ENCODE data around the gene ZNF280B. TPM values are rescaled to one million over a fixed set of nuclear protein-coding genes. Genes with fewer than 3 reads are reported as not detected.
"Not testable (repeated sequence)": the region's sequence is repeated elsewhere in the genome, so short reads cannot be mapped to it uniquely, and the experiment has no call there.

The ZNF280B gene
- total RNA-seq, 2 experiments from 2014 or later = 2.4 to 2.7 TPM

DNA sequence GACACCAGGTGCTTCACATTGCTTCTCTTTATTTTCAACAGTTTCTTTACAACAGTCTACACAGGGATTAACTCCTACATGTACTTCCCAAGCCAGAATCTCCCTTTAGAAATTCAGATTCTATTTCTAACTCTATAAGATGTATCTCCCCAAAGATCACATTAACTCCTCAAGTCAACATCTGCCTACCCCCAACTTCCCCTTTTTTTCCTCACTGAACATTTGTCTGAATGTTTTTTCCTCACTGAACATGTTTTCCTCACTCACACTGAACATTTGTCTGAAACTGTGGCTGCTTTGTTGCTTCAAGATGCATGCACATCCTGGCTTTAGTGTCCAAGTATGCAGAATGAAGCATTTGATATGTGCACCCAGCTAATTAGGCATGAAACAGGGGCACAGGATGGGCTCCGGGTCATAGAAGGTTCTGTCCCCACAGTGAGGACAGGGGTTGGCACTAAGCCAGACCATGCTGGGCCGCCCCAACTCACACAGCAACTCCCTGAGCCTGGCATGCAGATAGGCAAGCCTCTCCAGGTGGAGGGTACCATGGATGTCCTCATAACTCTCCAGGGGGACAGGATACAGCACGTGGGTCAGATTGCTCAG lies 39.3 kb upstream of the ZNF280B start:
- no peaks in the 10 kb centered on the region for H3K4me1 Mint-ChIP-seq
- no peaks in the 10 kb centered on the region for H3K9me3 Mint-ChIP-seq (ENCODE audit: low read depth)
- CTCF ChIA-PET = interaction anchor here (2.2 kb wide), 1 partner anchor 11 kb away, joined by 9 read pairs; the partner anchor contains the start of gene PRAME
- DNase-seq = no peak
- ATAC-seq = no peak
- peaks cover 14% of the 10 kb centered on the region for H3K27me3 Mint-ChIP-seq
- H3K27ac Mint-ChIP-seq = no peak overlapping the region
- H3K36me3 Mint-ChIP-seq = no peaks in the 10 kb centered on the region
- no peak overlapping the region for H3K4me3 Mint-ChIP-seq

DNA sequence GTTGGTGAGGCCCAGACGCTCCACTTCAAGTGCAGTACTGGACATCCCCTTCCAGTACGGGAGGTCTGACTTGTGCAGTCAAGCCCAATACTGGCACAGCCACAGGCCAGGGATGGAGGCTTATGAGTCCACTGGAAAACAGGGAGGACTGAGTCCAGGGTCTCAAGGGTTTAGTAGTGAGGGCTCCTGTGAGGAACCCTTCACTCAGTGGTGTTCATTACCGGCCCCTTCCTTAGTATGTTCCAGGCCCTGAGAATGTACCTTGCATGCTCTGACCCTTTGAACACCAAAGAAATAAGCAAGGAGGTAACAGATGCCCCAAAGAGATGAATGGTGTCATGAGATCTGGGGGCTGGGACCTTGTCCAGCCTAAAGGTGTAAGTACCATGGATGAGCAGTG lies 38.7 kb upstream of the ZNF280B start:
- no peak for ATAC-seq
- Mint-ChIP-seq H3K27me3 (peaks cover 14% of the 10 kb centered on the region), H3K4me3 (no peak overlapping the region), H3K4me1 (no peaks in the 10 kb centered on the region), H3K9me3 (ENCODE audit: low read depth) (no peaks in the 10 kb centered on the region), H3K36me3 (no peaks in the 10 kb centered on the region), H3K27ac (no peak overlapping the region)
- CTCF ChIA-PET = no interaction called here
- no peak for DNase-seq

DNA sequence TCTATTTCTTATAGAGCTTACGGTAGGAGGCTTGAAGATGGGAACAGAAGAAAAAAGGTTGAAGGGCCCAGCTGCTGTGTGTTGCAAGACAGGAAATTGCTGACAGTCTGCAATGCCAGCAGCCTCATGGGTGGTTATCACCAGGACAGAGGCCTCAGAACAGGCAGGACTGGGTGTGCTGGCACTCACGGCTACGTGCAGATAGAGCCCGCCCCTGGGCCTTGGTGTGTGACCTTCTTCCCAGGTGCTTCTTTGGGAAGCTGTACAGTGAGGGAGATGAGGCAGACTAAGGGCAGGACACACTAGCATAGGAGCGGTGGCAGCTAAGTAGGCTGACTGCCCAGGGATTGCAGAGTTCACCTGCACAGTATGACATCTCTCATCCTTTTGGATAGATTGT lies 37.9 kb upstream of the ZNF280B start:
- H3K27ac Mint-ChIP-seq = no peak overlapping the region
- CTCF ChIA-PET = no interaction called here
- H3K4me3 Mint-ChIP-seq = no peak overlapping the region
- ATAC-seq (no peak), DNase-seq (no peak)
- no peaks in the 10 kb centered on the region for H3K36me3 Mint-ChIP-seq
- peaks cover 14% of the 10 kb centered on the region for H3K27me3 Mint-ChIP-seq
- H3K9me3 Mint-ChIP-seq (ENCODE audit: low read depth) = no peaks in the 10 kb centered on the region
- no peaks in the 10 kb centered on the region for H3K4me1 Mint-ChIP-seq

DNA sequence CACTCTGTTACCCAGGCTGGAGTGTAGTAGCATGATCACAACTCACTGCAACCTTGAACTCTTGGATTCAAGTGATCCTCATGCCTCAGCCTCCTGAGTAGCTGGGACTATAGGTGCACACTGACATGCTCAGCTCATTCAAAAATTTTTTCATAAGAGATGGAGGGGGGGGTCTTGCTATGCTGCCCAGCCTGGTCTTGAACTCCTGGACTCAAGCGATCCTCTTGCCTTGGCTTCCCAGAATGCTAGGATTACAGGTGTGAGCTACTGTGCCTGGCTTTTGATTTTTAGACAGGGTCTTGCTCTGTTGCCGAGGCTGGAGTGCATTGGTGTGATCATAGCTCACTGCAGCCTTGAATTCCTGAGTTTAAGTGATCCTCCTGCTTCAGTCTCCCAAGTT lies 36.5 kb upstream of the ZNF280B start:
- H3K27me3 Mint-ChIP-seq = peaks cover 15% of the 10 kb centered on the region
- H3K4me3 Mint-ChIP-seq = no peak overlapping the region
- ATAC-seq = no peak
- H3K9me3 Mint-ChIP-seq (ENCODE audit: low read depth) = no peaks in the 10 kb centered on the region
- no peak for DNase-seq
- H3K27ac Mint-ChIP-seq = no peak overlapping the region
- no peaks in the 10 kb centered on the region for H3K4me1 Mint-ChIP-seq
- H3K36me3 Mint-ChIP-seq = no peaks in the 10 kb centered on the region
- CTCF ChIA-PET = no interaction called here

DNA sequence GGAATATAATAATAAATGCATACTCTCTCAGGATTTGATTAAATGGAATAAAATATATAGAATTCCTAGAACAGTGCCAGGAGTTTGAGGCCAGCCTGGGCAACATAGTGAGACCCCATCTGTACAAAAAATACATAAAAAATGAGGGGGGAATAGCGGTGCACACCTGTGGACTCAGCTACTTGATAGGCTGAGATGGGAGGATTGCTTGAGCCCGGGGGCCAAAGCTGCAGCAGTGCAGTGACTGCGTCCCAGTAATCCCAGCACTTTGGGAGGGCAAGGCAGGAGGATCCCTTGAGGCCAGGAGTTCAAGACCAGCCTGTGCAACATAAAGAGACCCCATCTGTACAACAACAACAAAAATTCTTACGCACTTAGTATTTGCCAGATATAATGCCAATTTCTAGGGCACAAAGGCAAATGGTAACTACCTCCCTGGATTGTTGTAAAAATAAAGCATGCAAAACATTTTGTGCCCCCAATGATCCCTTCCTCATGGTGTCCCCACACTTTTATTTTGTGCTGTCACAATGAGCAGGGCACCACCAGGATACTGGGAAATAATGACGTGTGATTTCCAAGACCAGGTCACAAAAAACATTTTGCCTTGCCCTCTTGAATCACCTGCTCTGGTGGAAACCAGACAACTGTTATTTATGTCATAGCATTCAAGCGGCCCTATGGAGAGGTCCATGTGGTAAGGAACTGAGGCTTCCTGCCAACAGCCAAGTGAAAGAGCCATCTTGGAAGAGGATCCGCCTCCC lies 29.9 kb upstream of the ZNF280B start:
- no peak for ATAC-seq
- H3K4me3 Mint-ChIP-seq = no peak overlapping the region
- no peak overlapping the region for H3K27ac Mint-ChIP-seq
- no peak for DNase-seq
- CTCF ChIA-PET = no interaction called here
- H3K27me3 Mint-ChIP-seq = peaks cover 19% of the 10 kb centered on the region
- H3K4me1 Mint-ChIP-seq = no peaks in the 10 kb centered on the region
- H3K9me3 Mint-ChIP-seq (ENCODE audit: low read depth) = no peaks in the 10 kb centered on the region
- H3K36me3 Mint-ChIP-seq = no peaks in the 10 kb centered on the region

DNA sequence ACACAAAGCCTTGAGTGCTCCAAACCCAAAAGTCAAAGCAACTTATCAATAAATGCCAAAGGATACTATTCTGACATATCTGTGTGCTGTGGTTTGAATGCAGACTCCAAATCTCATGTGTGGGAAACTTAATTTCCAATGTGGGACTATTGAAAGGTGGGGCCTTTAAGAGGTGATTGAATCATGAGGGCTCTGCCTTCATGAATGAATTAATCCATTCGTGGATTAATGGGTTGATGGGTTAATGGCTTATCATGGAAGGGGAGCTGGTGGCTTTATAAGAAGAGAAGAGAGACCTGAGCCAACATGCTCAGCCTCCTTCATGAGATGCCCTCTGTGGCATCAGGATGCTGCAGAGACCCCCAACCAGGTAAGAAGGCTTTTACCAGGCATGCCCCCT lies 28.4 kb upstream of the ZNF280B start:
- CTCF ChIA-PET = no interaction called here
- DNase-seq (no peak), ATAC-seq (no peak)

DNA sequence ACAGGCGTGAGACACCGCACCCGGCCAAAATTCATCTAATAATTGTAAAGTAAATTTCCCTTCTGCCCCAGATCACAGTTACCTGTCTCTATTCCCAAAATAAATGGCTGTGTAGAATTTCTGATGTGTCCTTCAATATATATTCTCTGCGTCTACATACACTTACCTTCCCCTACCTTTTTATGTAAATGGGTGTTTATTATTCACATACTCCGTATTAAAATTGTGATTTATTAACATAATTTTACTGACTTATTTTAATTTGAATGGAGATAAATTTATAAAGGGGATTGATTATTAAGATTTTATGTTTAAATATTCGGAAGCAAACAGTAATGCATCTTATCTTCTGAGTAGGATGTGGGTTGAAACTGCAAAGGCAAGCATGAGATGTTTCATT lies 28.0 kb upstream of the ZNF280B start:
- no peaks in the 10 kb centered on the region for H3K36me3 Mint-ChIP-seq
- H3K27me3 Mint-ChIP-seq = peaks cover 21% of the 10 kb centered on the region
- H3K4me1 Mint-ChIP-seq = no peaks in the 10 kb centered on the region
- H3K9me3 Mint-ChIP-seq (ENCODE audit: low read depth) = no peaks in the 10 kb centered on the region
- CTCF ChIA-PET = interaction anchor here (1.2 kb wide), 1 partner anchor 23 kb away, joined by 3 read pairs; the partner anchor contains the start of gene PRAME
- no peak overlapping the region for H3K4me3 Mint-ChIP-seq
- no peak overlapping the region for H3K27ac Mint-ChIP-seq
- ATAC-seq = no peak
- DNase-seq = no peak

More for the DNA sequence above, 28.4 kb upstream of the ZNF280B start:
- Mint-ChIP-seq H3K27me3 (peaks cover 21% of the 10 kb centered on the region), H3K4me1 (no peaks in the 10 kb centered on the region), H3K36me3 (no peaks in the 10 kb centered on the region), H3K4me3 (no peak overlapping the region), H3K27ac (no peak overlapping the region), H3K9me3 (ENCODE audit: low read depth) (no peaks in the 10 kb centered on the region)

DNA sequence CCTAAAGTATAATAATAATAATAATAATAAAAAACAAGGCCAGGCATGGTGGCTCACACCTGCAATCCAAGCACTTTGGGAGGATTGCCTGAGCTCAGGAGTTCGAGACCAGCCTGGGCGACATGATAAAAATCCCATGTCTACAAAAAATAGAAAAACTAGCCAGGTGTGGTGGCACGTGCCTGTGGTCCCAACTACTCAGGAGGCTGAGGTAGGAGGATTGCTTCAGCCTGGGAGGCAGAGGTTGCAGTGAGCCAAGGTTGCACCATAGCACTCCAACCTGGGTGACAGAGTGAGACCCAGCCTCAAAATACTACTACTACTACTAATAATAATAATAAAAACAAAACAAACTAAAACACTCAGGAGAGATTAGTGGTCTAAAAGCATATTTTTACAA lies 27.1 kb upstream of the ZNF280B start:
- H3K27ac Mint-ChIP-seq = no peak overlapping the region
- peaks cover 21% of the 10 kb centered on the region for H3K27me3 Mint-ChIP-seq
- CTCF ChIA-PET = interaction anchor here (1.2 to 1.5 kb wide), 3 partner anchors 10 to 27 kb away, joined by 3 to 4 read pairs (median 3); partner anchors contain the start of genes PRAME and ZNF280B

DNA sequence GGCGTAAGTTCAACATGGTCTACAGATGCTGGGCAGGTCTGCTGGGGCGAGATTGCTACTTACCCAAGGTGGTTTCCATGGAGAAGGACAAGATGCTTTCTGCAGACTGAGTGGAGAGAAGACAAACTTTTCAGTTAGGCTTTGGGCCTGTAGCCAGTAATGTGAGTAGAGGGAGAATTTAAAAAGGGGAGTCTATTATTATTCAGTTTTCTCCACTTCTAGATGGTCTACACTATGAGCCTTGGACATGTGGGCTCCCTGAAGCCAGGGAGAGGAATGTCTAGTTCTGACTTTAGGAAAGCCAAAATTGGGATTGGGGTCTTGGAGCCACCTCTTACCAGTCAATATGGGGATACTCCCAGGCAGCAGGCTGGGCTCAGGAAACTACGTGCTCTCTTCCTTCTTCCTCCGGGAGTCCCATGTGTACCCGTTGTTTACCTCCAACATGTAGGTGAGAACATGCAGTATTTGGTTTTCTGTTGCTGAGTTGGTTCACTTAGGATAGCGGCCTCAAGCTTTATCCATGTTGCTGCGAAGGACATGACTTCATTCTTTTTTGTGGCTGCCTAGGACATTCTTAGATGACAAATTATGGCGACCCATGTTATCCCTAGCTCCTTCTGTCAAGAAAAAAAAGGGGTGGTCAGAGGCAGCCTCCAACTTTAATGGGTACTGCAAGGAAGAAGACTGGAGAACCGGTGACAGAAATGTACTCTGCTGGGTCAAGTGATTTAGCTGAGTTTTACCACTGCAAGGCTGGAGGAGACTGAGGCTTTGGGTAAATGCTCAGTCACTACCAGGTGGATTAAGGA lies 26.3 kb upstream of the ZNF280B start:
- H3K36me3 Mint-ChIP-seq = no peaks in the 10 kb centered on the region
- ATAC-seq (no peak), DNase-seq (no peak)
- H3K27me3 Mint-ChIP-seq = peaks cover 19% of the 10 kb centered on the region
- H3K4me3 Mint-ChIP-seq = no peak overlapping the region
- no peak overlapping the region for H3K27ac Mint-ChIP-seq
- no peaks in the 10 kb centered on the region for H3K4me1 Mint-ChIP-seq
- H3K9me3 Mint-ChIP-seq (ENCODE audit: low read depth) = no peaks in the 10 kb centered on the region
- CTCF ChIA-PET = interaction anchor here (1.2 to 1.5 kb wide), 2 partner anchors 9 to 26 kb away, joined by 3 to 4 read pairs; partner anchors contain the start of gene ZNF280B

More for the DNA sequence above, 27.1 kb upstream of the ZNF280B start:
- Mint-ChIP-seq H3K4me1 (no peaks in the 10 kb centered on the region), H3K36me3 (no peaks in the 10 kb centered on the region), H3K9me3 (ENCODE audit: low read depth) (no peaks in the 10 kb centered on the region), H3K4me3 (no peak overlapping the region)
- ATAC-seq = no peak
- DNase-seq = no peak

DNA sequence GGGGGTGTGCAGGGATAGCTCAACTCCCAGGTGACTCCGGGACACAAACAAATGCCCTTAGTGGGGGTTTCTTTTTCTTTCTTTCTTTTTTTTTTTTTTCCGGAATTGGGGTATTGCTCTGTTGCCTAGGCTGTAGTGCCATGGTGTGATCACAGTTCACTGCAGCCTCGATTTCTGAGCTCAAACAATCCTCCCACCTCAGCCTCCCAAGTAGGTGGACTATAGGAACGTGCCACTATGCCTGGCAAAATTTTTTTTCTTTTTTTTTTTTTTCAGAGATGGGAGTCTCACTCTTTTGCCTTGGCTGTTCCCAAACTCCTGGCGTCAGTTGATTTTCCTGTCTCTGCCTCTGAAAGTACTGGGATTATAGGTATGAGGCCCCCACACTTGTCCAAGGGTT lies 25.3 kb upstream of the ZNF280B start:
- Mint-ChIP-seq H3K4me3 (no peak overlapping the region), H3K27ac (no peak overlapping the region), H3K9me3 (ENCODE audit: low read depth) (no peaks in the 10 kb centered on the region), H3K4me1 (no peaks in the 10 kb centered on the region), H3K27me3 (peaks cover 16% of the 10 kb centered on the region), H3K36me3 (no peaks in the 10 kb centered on the region)
- DNase-seq (no peak), ATAC-seq (no peak)
- CTCF ChIA-PET = no interaction called here

DNA sequence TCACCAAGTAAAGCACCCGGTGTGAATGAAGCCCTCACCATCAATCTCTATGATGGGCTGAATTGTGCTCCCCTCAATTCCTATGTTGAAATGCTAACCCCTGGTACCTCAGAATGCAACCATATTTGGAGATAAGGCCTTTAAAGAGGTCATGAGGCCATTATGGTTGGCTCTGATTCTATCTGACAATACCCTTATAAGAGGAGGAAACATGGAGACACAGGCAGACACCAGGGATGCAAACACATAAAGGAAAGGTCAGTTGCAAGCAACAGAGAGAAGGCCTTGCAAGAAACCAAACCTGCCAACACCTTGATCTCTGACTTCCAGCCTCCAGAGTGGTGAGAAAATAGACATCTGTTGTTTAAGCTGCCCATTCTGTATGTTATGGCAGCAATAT lies 24.9 kb upstream of the ZNF280B start:
- Mint-ChIP-seq H3K36me3 (no peaks in the 10 kb centered on the region), H3K4me3 (no peak overlapping the region), H3K9me3 (ENCODE audit: low read depth) (no peaks in the 10 kb centered on the region), H3K27ac (no peak overlapping the region), H3K27me3 (peaks cover 16% of the 10 kb centered on the region), H3K4me1 (no peaks in the 10 kb centered on the region)
- ATAC-seq (no peak), DNase-seq (no peak)
- CTCF ChIA-PET = no interaction called here

DNA sequence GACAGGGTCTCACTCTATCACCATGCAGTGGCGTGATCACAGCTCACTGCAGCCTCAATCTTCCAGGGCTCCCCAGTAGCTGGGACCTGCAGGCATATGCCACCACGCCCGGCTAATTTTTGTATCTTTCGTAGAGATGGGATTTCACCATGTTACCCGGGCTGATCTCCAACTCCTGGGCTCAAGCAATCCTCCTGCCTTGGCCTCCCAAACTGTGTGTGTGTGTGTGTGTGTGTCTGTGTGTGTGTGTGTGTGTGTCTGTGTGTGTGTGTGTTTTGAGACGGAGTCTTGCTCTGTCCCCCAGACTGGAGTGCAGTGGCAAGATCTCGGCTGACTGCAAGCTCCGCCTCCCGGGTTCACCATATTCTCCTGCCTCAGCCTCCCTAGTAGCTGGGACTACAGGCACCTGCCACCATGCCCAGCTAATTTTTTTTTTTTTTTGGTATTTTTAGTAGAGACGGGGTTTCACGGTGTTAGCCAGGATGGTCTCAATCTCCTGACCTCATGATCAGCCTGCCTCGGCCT lies 24.1 kb upstream of the ZNF280B start:
- H3K36me3 Mint-ChIP-seq; H3K27ac Mint-ChIP-seq; ATAC-seq; H3K4me1 Mint-ChIP-seq; H3K4me3 Mint-ChIP-seq; CTCF ChIA-PET; DNase-seq; H3K9me3 Mint-ChIP-seq (ENCODE audit: low read depth): not testable (repeated sequence)
- H3K27me3 Mint-ChIP-seq = peaks cover 16% of the 10 kb centered on the region

DNA sequence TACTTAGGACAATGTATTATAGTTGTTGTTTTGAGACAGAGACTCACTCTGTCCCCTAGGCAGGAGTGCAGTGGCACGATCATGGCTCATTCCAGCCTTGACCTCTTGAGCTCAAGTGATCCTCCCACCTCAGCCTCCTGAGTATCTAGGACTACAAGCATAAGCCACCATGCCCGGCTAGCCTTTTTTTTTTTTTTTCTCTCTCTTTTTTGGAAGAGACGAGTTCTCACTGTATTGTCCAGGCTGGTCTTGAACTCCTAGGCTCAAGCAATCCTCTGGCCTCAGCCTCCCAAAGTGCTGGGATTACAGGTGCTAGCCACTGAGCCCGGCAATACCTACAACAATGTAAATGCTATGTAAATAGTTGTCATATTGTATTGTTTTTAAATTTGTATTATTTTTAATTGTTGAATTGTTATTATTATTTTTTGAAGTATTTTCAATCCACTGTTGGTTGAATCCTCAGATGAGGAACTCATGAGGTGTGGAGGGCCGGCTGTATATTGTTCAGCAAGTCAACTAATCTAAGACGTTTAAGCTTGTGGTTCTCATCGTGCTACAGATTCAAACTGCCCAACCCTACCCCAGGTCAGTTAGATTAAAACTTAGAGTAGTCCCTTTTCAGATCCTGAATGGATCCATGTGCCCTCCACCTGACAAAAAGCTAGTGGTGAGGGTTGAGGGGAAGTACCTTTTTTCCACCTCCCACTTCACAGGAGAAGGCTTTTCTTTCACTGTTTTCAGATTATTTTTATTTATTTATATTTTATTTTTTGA lies 23.4 kb upstream of the ZNF280B start:
- no peak overlapping the region for H3K4me3 Mint-ChIP-seq
- H3K27me3 Mint-ChIP-seq = peaks cover 16% of the 10 kb centered on the region
- CTCF ChIA-PET = interaction anchor here (1.3 kb wide), 1 partner anchor 24 kb away, joined by 3 read pairs; the partner anchor contains the start of gene ZNF280B
- ATAC-seq = no peak
- no peaks in the 10 kb centered on the region for H3K9me3 Mint-ChIP-seq (ENCODE audit: low read depth)
- no peak overlapping the region for H3K27ac Mint-ChIP-seq
- no peaks in the 10 kb centered on the region for H3K4me1 Mint-ChIP-seq
- no peak for DNase-seq
- H3K36me3 Mint-ChIP-seq = no peaks in the 10 kb centered on the region

All from activated CD8-positive, alpha-beta memory T cell treated with anti-CD3 and anti-CD28 coated beads, Interleukin-2, amount 10 ng/mL, durations not matched to agents 7 days and 5 days (primary cell).